GM18498 (cell line): ENCODE results near the gene EFNA4.

Experiments used
- ATAC-seq: cut with Tn5 transposase; IDR thresholded peaks from one replicate; pipeline ENCODE4 v1.9.1; 2021; ENCODE audit warnings: mild to moderate bottlenecking, moderate library complexity; ENCODE audit not compliant: unreplicated experiment

The EFNA4 gene

GRCh38 chr1:155032886-155033285 lies 30.7 kb upstream of the EFNA4 start:
- ATAC-seq, result no peak

- ATAC-seq, result no peak
Observed at GRCh38 chr1:155033524-155033923, 30.0 kb upstream of the EFNA4 start, which contains the start of the genes DCST1 and DCST2. DCST1 (plus strand) TSS chr1:155033824; CDS start chr1:155034037, 213 bp downstream. DCST2 (minus strand) TSS chr1:155033781; CDS start chr1:155033701, 80 bp downstream.

- ATAC-seq, result no peak
Observed at GRCh38 chr1:155034318-155035208, 29.0 kb upstream of the EFNA4 start.

GRCh38 chr1:155035936-155036335 lies 27.6 kb upstream of the EFNA4 start:
- no peak for ATAC-seq

- ATAC-seq, result no peak
Observed at GRCh38 chr1:155037043-155037442, 26.5 kb upstream of the EFNA4 start.

- no peak for ATAC-seq
Observed at GRCh38 chr1:155037851-155038441, 25.6 kb upstream of the EFNA4 start.

GRCh38 chr1:155038602-155039307 lies 24.8 kb upstream of the EFNA4 start:
- no peak for ATAC-seq

GRCh38 chr1:155039308-155039669 lies 24.3 kb upstream of the EFNA4 start:
- ATAC-seq, result no peak

- no peak for ATAC-seq
Observed at GRCh38 chr1:155040358-155041093, 23.0 kb upstream of the EFNA4 start.

GRCh38 chr1:155042789-155043188 lies 20.8 kb upstream of the EFNA4 start:
- ATAC-seq, result no peak

GRCh38 chr1:155043301-155043702 lies 20.2 kb upstream of the EFNA4 start:
- no peak for ATAC-seq

- no peak for ATAC-seq
Observed at GRCh38 chr1:155043793-155044192, 19.7 kb upstream of the EFNA4 start.

- no peak for ATAC-seq
Observed at GRCh38 chr1:155044365-155044764, 19.2 kb upstream of the EFNA4 start.

- ATAC-seq, result no peak
Observed at GRCh38 chr1:155044812-155045657, 18.5 kb upstream of the EFNA4 start.

GRCh38 chr1:155048449-155049334 lies 14.8 kb upstream of the EFNA4 start:
- no peak for ATAC-seq

- no peak for ATAC-seq
Observed at GRCh38 chr1:155049651-155050559, 13.6 kb upstream of the EFNA4 start.

GRCh38 chr1:155050560-155051341 lies 12.8 kb upstream of the EFNA4 start, which contains the start of gene ADAM15:
ADAM15 (plus strand) TSS chr1:155051316; CDS start chr1:155051387, 71 bp downstream.
- peak; percentile 67 for ATAC-seq
